ENCODE measurements around the gene ILDR2.
"Not testable (repeated sequence)": the region's sequence is repeated elsewhere in the genome, so short reads cannot be mapped to it uniquely, and the experiment has no call there.

ILDR2 gene

GRCh38 chr1:166895766-166896165 lies 79.6 kb downstream of the ILDR2 start:
- DNase-seq (ENCODE audit: low read depth), result no peak
- TF ChIP-seq CTCF (IDR thresholded peaks at IDR 0.05; ENCODE audit: control insufficient read depth, extremely low read depth, insufficient read depth), result no peak
- H3K4me3 ChIP-seq (ENCODE audit: low read depth, low read length), result no peak overlapping the region

GRCh38 chr1:166889776-166890175 lies 85.6 kb downstream of the ILDR2 start:
- no peak overlapping the region for H3K4me3 ChIP-seq (ENCODE audit: low read depth, low read length)
- no peak for DNase-seq (ENCODE audit: low read depth)
- TF ChIP-seq CTCF (IDR thresholded peaks at IDR 0.05; ENCODE audit: control insufficient read depth, extremely low read depth, insufficient read depth), result no peak

- no peak for TF ChIP-seq CTCF (IDR thresholded peaks at IDR 0.05; ENCODE audit: control insufficient read depth, extremely low read depth, insufficient read depth)
- H3K4me3 ChIP-seq (ENCODE audit: low read depth, low read length), result no peak overlapping the region
- no peak for DNase-seq (ENCODE audit: low read depth)
Observed at GRCh38 chr1:166888373-166889111, 86.8 kb downstream of the ILDR2 start.

- DNase-seq (ENCODE audit: low read depth), result no peak
- no peak for TF ChIP-seq CTCF (IDR thresholded peaks at IDR 0.05; ENCODE audit: control insufficient read depth, extremely low read depth, insufficient read depth)
- H3K4me3 ChIP-seq (ENCODE audit: low read depth, low read length), result no peak overlapping the region
Observed at GRCh38 chr1:166884971-166885370, 90.4 kb downstream of the ILDR2 start.

DNA sequence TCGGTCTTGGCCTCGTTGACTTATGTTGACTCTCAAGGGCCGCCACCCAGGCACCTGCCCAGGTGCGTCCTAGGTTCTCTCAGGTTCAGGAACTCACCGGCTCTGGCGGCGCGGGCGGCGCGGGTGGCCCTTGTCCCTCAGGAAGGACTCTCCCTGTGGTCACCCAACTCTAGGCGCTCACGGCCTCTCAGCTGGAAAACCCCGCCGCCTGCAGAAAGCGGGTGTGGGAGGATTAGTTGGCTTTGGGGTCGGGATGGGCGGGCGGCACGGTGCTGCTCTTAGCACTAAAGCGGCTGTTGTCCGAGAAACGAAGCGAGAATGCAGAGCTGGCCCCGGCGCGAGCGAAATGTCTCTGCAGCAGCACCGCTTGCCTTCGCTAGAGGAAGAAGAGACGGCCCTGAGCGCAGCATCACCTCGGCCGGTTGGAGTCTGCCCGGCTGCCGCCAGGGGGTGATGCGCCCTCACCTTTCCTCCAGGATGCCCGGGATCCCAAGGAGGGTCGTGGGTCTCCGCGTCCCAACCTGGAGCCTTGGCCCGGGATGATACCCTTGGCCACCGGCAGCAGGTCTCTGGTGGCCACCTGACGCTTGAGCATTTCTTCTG lies 91.2 kb downstream of the ILDR2 start:
- no peak overlapping the region for H3K4me3 ChIP-seq (ENCODE audit: low read depth, low read length)
- DNase-seq (ENCODE audit: low read depth), result no peak
- TF ChIP-seq CTCF (IDR thresholded peaks at IDR 0.05; ENCODE audit: control insufficient read depth, extremely low read depth, insufficient read depth), result no peak

- no peak overlapping the region for H3K4me3 ChIP-seq (ENCODE audit: low read depth, low read length)
- TF ChIP-seq CTCF (IDR thresholded peaks at IDR 0.05; ENCODE audit: control insufficient read depth, extremely low read depth, insufficient read depth), result no peak
Observed at GRCh38 chr1:166882893-166883292, 92.4 kb downstream of the ILDR2 start.

GRCh38 chr1:166878173-166878917 lies 97.0 kb downstream of the ILDR2 start:
- H3K4me3 ChIP-seq (ENCODE audit: low read depth, low read length); DNase-seq (ENCODE audit: low read depth): not testable (repeated sequence)

More at GRCh38 chr1:166882893-166883292, 92.4 kb downstream of the ILDR2 start:
- no peak for DNase-seq (ENCODE audit: low read depth)

Data from LNCaP clone FGC (cell line).